A549 (cell line): ENCODE measurements around the gene TVP23C. TPM values are rescaled to one million over a fixed set of nuclear protein-coding genes. Genes with fewer than 3 reads are reported as not detected.
"Not testable (repeated sequence)": the region's sequence is repeated elsewhere in the genome, so short reads cannot be mapped to it uniquely, and the experiment has no call there.

Experiments used
- ATAC-seq, 2 experiments: fragments of 200-7000 bp in 1 of 2; fragments of >200 bp in 1 of 2; cut with Nextera tagmentation in 1 of 2; cut with Tn5 transposase in 1 of 2; 3 replicates each; pipeline versions ENCODE4 v1.8.0 to v1.9.1; 2018 to 2020; ENCODE audit warnings: mild to moderate bottlenecking in 1 of 2, moderate library complexity in 1 of 2
- CTCF ChIA-PET: fragments of 300-600 bp; sonication (Branson Sonifier 250); formaldehyde crosslinking; extraction: SDS; loops from one replicate; lab custom pipeline; 2021; ENCODE audit warnings: antibody characterized with exemption, inconsistent platforms; lab: Yijun Ruan, JAX
- POLR2A ChIA-PET: fragments of 350-600 bp; formaldehyde crosslinking; extraction: SDS; loops from one replicate; lab custom pipeline; 2021; ENCODE audit warnings: antibody characterized with exemption, inconsistent platforms; lab: Yijun Ruan, JAX
- DNase-seq, 2 experiments: peaks; one replicate each; pipeline versions ENCODE4 v3.0.0 to v3.0.0-alpha.2; 2011 to 2016; ENCODE audit warnings: low read depth in 1 of 2, low spot score in 1 of 2
- FAIRE-seq: peaks from 2 replicates; lab custom pipeline; 2011; peaks lifted over from hg19 to GRCh38; lab: Jason Lieb, UNC
- H3K27ac ChIP-seq, 2 experiments: fragments of >200 bp; sonication (Bioruptor Twin); formaldehyde crosslinking; 3 replicates each; pipeline ENCODE4 v1.5.1; 2016 to 2017
- H3K4me1 ChIP-seq: fragments of >200 bp; sonication (Bioruptor Twin); formaldehyde crosslinking; 3 replicates; pipeline ENCODE4 v1.6.1; 2016
- H3K4me2 ChIP-seq: fragments of >200 bp; sonication (Bioruptor Twin); formaldehyde crosslinking; 3 replicates; pipeline ENCODE4 v1.6.1; 2016
- H3K4me3 ChIP-seq: fragments of >200 bp; sonication (Bioruptor Twin); formaldehyde crosslinking; 3 replicates; pipeline ENCODE4 v1.5.1; 2016
- H3K9me3 ChIP-seq: fragments of >200 bp; sonication (Bioruptor Twin); formaldehyde crosslinking; 3 replicates; pipeline ENCODE4 v1.6.1; 2016
- JUN ChIP-seq, 2 experiments: fragments of >200 bp; sonication (Bioruptor Twin); formaldehyde crosslinking; IDR thresholded peaks; 2 replicates in 1 of 2; 3 replicates in 1 of 2; pipeline ENCODE4 v1.6.1; 2016 to 2017
- PHF8 ChIP-seq: fragments of 200-600 bp; sonication (generic); IDR thresholded peaks from 2 replicates; pipeline ENCODE4 v1.6.1; 2016; ENCODE audit warnings: low read depth, mild to moderate bottlenecking, antibody characterized with exemption, moderate library complexity, borderline replicate concordance
- POLR2A ChIP-seq: IDR thresholded peaks from 2 replicates; pipeline ENCODE4 v1.6.1; 2012; ENCODE audit warnings: mild to moderate bottlenecking, low read length
- WGBS: methylation state at CpG from one replicate; pipeline ENCODE4 v1.1.6; 2017; ENCODE audit errors: missing lambda C conversion rate; 5-methylcytosine and 5-hydroxymethylcytosine counted together
- polyA minus RNA-seq: library from RNA; depleted of rRNA, polyadenylated mRNA; stranded (reverse); fragments of >200 nt; gene quantifications from 2 replicates; pipeline ENCODE4 v1.2.3, GENCODE V29; 2011; rRNA and poly(A)+ RNA removed
- polyA plus RNA-seq, 4 experiments: library from polyadenylated mRNA; depleted of rRNA in 3 of 4; stranded (reverse); fragments of >200 nt; fragmentation: RNase III in 1 of 4; extraction: RNeasy Plus Mini Kit Qiagen cat#74134 plus additional on column Dnase treatment in 1 of 4; gene quantifications; 2 replicates in 3 of 4; 3 replicates in 1 of 4; pipeline ENCODE4 v1.2.3, GENCODE V29; 2011 to 2017

TVP23C gene
- polyA plus RNA-seq (2011; rRNA removed) (14.1 and 22.7 TPM in 2 replicates), polyA plus RNA-seq (2017; fragmentation: RNase III; extraction: RNeasy Plus Mini Kit Qiagen cat#74134 plus additional on column Dnase treatment) (17.5 to 21.0 TPM (median 19.9 TPM) in 3 replicates), polyA minus RNA-seq (20.7 and 33.8 TPM in 2 replicates)
- 2.3 and 2.6 TPM in 2 replicates for polyA plus RNA-seq (2012; cell fraction: cytosol; rRNA removed)
- polyA plus RNA-seq (2012; cell fraction: nucleus; rRNA removed): 6.2 and 9.0 TPM in 2 replicates

DNA sequence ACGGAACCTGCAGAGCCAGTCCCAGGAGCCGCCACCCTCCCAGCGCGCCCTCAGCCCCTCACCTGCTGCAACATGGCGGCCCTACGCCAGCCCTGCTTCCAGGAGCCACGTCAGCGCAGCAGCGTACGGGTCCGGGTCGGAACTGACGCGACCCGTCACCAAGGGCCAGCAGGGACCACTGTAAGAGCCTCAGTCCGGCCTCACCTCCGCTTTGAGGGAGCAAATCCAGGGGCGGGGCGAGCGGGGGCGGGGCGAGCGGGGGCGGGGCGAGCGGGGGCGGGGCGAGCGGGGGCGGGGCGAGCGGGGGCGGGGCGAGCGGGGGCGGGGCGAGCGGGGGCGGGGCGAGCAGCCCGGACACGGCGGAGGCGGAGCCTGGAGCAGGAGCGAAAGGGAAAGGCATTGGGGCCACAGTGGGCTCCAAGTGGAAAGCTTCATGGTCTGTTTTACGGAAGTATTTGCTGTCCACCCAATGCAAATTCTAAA, at the start of gene TVP23C:
TVP23C (minus strand) TSS at position 109 of the 483 bp plus-strand sequence; CDS start at position 74, 35 bp downstream.
- under 1% methylated on average over 20 of the region's 46 CpGs for WGBS
- Histone ChIP-seq H3K4me3 (peak within 1 kb of the TSS; percentile 92), H3K27ac (peak within 1 kb of the TSS; percentile 90 to 92), H3K4me2 (peak within 1 kb of the TSS; percentile 67)
- TF ChIP-seq POLR2A (peak; percentile 92), PHF8 (peak; percentile 50; the same call in 1 of the 2 replicates), JUN (IDR thresholded peaks at IDR 0.05) (peak in 1 of 2 experiments; percentile 53; a peak in 2 of 5 replicates)
- CTCF ChIA-PET, POLR2A ChIA-PET, FAIRE-seq, H3K4me1 ChIP-seq, H3K9me3 ChIP-seq: not testable (repeated sequence)
- DNase-seq (peak; percentile 35 to 91), ATAC-seq (peak; percentile 97 to 98)

DNA sequence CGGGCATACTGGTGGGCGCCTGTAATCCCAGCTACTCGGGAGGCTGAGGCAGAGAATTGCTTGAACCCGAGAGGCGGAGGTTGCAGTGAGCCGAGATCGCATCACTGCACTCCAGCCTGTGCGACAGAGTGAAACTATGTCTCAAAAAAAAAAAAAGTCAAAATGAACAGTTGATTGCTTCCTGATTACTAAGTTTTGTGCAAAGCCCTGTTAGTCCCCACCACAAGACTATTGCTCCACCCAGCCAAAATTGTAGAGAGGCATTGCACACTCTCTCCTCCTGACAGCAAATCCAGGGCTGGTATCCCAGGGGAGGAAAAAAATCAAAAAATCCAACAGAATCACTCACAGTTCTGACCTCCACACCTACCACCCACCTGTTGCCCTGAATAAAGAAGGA, 29.7 kb upstream of the TVP23C start:
- H3K4me3 ChIP-seq, POLR2A ChIA-PET, ATAC-seq, FAIRE-seq, H3K27ac ChIP-seq, CTCF ChIA-PET, H3K9me3 ChIP-seq, H3K4me1 ChIP-seq, DNase-seq, H3K4me2 ChIP-seq: not testable (repeated sequence)
- 91% methylated on average over 8 of the region's 8 CpGs for WGBS

DNA sequence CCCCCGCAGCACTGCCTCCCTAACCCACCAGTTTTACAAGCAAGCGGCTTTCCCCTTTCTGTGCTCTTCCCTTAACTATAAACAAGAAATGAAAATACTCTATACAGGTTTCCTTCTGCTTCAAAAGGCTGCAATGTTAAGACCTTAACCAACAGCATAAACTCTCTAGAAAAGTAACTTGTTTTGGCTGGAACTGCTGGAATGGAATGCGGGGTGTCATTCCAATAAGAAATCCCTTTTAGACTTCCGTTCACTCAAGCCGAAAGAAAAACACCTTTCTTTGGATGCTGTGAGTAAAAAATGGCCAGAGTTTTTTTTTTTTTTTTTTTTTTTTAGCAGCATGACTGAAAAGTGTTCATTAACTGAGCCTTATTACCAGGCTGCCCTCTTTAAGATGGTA, 28.7 kb upstream of the TVP23C start:
- 94% methylated on average over 5 of the region's 5 CpGs for WGBS
- H3K27ac ChIP-seq, H3K4me3 ChIP-seq, H3K4me2 ChIP-seq, H3K4me1 ChIP-seq, H3K9me3 ChIP-seq, DNase-seq, ATAC-seq, CTCF ChIA-PET, FAIRE-seq, POLR2A ChIA-PET: not testable (repeated sequence)

DNA sequence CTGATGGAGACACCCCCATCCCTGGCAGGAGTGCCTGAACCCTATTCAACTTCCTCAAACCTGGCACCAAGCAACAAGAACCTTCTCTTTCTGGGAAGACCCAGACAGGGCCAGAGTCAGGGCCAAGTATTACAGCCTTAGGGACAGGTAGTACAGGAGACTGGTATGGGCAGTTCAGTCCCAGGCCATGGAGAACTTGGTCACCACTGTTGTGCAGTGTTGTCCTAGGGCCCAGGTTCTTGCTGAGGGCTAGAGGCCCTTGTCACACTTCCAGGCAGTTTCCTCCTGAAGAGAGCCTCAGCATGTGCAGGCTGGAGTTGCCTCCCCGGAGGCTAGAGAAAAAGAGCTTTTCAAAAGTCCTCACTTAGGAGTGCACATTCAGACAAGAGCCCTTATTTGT, 27.6 kb upstream of the TVP23C start:
- DNase-seq, H3K27ac ChIP-seq, H3K4me2 ChIP-seq, FAIRE-seq, H3K4me1 ChIP-seq, H3K4me3 ChIP-seq, CTCF ChIA-PET, H3K9me3 ChIP-seq, POLR2A ChIA-PET: not testable (repeated sequence)
- WGBS: 91% methylated on average over 1 of the region's 1 CpG
- ATAC-seq: peak in 1 of 2 experiments; percentile 16; a peak in 1 of 6 replicates

DNA sequence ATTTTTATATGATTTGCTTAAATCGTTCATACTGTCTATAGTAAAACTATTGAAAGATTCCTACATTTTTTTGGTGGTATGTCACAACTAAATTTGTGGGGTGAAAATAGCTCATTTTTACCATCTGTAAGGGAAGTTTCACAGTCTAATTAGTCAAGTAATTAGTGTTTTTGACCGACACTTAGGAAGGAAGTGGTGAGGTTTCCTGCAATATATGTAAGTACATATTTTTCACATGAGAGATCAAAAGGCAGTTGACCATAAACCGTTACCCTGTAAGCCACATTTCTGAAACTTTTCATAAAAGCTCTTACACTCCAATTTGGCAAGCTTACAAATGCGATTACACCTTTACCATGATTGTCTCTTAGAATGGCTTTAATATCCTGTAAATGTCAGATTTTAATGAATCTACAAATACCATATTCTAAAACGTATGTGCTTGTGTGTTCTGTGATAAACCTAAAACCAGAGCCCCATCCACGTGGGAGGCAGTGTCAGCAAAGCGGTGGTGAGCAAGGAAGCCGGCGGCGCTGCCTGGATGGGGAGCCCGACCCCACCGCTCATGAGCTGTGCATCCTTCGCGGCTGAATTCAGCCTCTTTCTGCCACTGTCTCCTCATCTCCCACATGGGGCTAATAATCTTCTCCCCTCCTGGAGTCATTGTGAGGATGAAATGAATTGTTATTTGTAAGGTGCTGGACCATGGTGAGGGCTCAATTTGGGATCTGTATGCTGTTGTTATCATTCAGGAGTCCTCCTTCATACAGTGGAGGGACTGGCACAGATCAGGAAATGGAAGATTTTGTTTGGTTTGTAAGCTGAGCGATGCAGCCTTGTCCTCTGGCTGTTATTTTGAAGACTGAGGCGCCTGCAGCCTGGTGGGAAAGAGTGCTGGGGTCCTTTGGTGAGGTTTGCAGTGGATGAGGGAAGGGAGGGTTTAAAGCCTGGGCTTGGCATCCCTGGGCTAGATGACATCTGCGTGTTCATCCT, 26.6 kb upstream of the TVP23C start:
- H3K4me1 ChIP-seq, H3K9me3 ChIP-seq, FAIRE-seq, CTCF ChIA-PET, DNase-seq, ATAC-seq, H3K4me2 ChIP-seq, H3K27ac ChIP-seq, H3K4me3 ChIP-seq, POLR2A ChIA-PET: not testable (repeated sequence)
- 88% methylated on average over 14 of the region's 17 CpGs for whole genome bisulfite sequencing

DNA sequence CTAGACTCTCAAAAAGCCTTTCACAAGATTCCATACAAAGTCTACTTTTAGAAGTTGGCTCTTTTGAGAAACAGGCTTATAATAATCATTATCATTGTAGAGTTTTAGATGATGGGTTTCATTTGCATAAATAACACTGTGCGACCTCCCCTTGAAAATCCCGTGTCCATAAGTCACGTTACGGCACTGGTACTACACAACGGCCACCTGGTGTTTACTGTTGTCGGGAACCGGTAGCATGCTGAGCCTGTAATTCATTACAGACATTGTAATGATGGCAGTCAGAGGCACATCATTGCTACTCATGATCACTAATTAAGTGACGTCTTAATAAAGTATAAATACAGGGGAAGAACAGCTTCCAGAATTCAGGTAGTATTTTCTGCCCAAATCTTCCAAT, 24.7 kb upstream of the TVP23C start:
- POLR2A ChIA-PET, FAIRE-seq, ATAC-seq, H3K4me3 ChIP-seq, H3K4me2 ChIP-seq, DNase-seq, H3K27ac ChIP-seq, H3K9me3 ChIP-seq, H3K4me1 ChIP-seq, CTCF ChIA-PET: not testable (repeated sequence)
- 84% methylated on average over 8 of the region's 8 CpGs for WGBS

DNA sequence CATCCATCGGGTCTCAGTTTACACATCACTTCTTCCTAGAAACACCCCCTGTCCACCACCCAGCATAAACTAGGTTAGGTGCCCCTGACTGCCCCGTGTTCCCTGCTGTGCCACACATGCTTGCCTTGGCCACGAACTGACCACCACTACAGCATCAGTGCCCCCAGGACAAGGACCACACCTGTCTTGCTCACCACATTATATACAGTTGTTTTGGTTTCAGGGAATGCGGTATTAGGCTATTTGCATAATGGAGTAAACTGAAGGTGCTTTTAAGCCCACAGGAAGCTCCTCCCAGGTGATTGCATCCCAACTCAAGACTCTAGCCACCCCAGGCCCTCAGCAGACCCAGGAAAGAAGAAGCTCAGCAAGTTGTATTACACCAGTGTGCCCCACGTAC, 20.0 kb upstream of the TVP23C start:
- 60% methylated on average over 3 of the region's 5 CpGs for WGBS
- H3K4me1 ChIP-seq, CTCF ChIA-PET, FAIRE-seq, H3K4me2 ChIP-seq, DNase-seq, POLR2A ChIA-PET, H3K9me3 ChIP-seq, ATAC-seq, H3K4me3 ChIP-seq, H3K27ac ChIP-seq: not testable (repeated sequence)

DNA sequence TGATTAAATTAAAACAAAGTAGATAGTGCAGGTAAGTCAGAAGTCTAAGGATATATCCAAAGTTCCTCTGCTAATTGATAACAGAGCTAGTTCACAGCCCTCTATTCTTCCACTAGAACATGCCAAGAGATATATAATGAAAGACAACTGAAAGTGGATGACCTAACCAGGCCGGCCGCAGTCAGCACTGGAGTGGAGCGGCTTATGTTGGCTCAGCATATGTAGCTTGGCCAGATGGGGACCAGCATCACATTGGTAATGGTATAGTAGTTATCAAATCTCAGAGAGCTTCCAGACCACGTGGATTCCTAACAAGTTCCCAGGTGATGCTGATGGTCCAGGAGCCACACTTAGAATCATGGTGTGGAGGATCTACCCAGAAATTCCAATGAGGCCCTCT, 18.2 kb upstream of the TVP23C start:
- 91% methylated on average over 4 of the region's 4 CpGs for whole genome bisulfite sequencing
- CTCF ChIA-PET, H3K4me1 ChIP-seq, H3K4me2 ChIP-seq, FAIRE-seq, H3K27ac ChIP-seq, H3K9me3 ChIP-seq, ATAC-seq, DNase-seq, H3K4me3 ChIP-seq, POLR2A ChIA-PET: not testable (repeated sequence)

DNA sequence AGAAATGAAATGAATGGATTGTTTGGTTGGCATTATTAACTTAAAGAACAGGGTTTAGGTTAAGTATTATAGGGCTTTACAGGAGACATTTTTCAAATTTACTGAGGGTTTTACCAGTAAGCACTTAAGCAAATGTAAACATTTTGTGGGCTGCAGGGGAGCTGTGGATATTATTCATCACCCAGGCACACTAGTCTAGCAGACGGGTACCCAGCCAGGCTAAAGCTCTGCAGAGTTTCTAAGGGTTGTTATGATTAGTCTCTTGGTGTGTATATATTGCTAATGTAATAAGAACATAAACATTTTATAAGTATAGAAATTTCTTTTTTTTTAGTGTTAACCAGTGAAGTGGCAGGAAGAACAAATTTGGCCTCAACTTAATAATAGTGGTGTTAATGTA, 13.6 kb upstream of the TVP23C start:
- H3K9me3 ChIP-seq, DNase-seq, FAIRE-seq, CTCF ChIA-PET, H3K4me1 ChIP-seq, ATAC-seq, H3K27ac ChIP-seq, H3K4me2 ChIP-seq, POLR2A ChIA-PET, H3K4me3 ChIP-seq: not testable (repeated sequence)
- 80% methylated on average over 1 of the region's 1 CpG for WGBS

DNA sequence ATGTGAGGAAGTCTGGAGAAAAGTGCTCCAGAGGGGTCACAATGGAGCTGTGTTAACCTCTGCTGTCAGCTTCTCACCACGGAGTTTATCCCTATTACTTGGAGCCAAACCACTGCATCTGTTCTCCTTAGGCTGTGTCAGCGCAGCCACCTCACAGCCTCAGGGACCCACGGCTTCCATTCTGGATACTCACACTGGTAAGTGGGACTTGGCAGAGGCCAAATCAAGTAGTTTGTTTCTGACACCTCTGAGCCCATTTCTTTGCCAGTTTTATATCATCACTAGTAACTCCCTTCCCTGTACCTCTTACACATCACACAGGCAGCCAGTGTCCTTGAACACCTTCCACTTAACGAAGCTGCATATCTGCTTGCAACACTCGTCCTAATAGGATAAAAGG, 11.4 kb upstream of the TVP23C start:
- H3K4me1 ChIP-seq, H3K4me3 ChIP-seq, POLR2A ChIA-PET, CTCF ChIA-PET, H3K27ac ChIP-seq, DNase-seq, H3K9me3 ChIP-seq, H3K4me2 ChIP-seq: not testable (repeated sequence)
- 84% methylated on average over 3 of the region's 5 CpGs for WGBS
- ATAC-seq (0 out of 6 replicates have a peak, but pooled peaks of 1 of the 2 experiments have one; percentile 24), FAIRE-seq (peak; percentile 46)
